ENCODE data around the gene YBX1. TPM values are rescaled to one million over a fixed set of nuclear protein-coding genes. Genes with fewer than 3 reads are reported as not detected.

Gene YBX1
- total and polyA plus RNA-seq, 2 of the 13 experiments (the other 11 are each of a cell fraction or from before 2014, with no cell fraction given), result 339 to 628 TPM

- TF ChIP-seq YY1 (IDR thresholded peaks at IDR 0.05; ENCODE audit: insufficient read depth, insufficient replicate concordance, low read depth, low read length) (peak; percentile 71), ATM (IDR thresholded peaks at IDR 0.05; ENCODE audit: borderline replicate concordance) (no peak), JUND (CRISPR knock-in tag; IDR thresholded peaks at IDR 0.05) (no peak), ZNF775 (CRISPR knock-in tag; IDR thresholded peaks at IDR 0.05; ENCODE audit: borderline replicate concordance) (no peak), ZNF780A (CRISPR knock-in tag; IDR thresholded peaks at IDR 0.05) (no peak), HDAC6 (IDR thresholded peaks at IDR 0.05; ENCODE audit: low read depth, low read length) (no peak), UBTF (CRISPR knock-in tag; IDR thresholded peaks at IDR 0.05) (0 out of 2 replicates have a peak, but pooled peaks have one; percentile 46), XBP1 (CRISPR knock-in tag; IDR thresholded peaks at IDR 0.05) (no peak), RNF2 (conservative IDR thresholded peaks at IDR 0.05; ENCODE audit: low read depth) (peak; percentile 80), ZNF761 (CRISPR knock-in tag; conservative IDR thresholded peaks at IDR 0.05) (peak; percentile 86), RARA (CRISPR knock-in tag; IDR thresholded peaks at IDR 0.05) (peak; percentile 8; the same call in 1 of the 2 replicates), ZNF18 (CRISPR knock-in tag; IDR thresholded peaks at IDR 0.05; ENCODE audit: insufficient replicate concordance) (no peak), CREB3 (CRISPR knock-in tag; IDR thresholded peaks at IDR 0.05) (no peak), HNF1A (IDR thresholded peaks at IDR 0.05; ENCODE audit: low read depth) (no peak), HNF1A (CRISPR knock-in tag; IDR thresholded peaks at IDR 0.05; ENCODE audit: borderline replicate concordance) (no peak), ZNF891 (CRISPR knock-in tag; IDR thresholded peaks at IDR 0.05) (0 out of 2 replicates have a peak, but pooled peaks have one; percentile 10), KAT8 (CRISPR knock-in tag; IDR thresholded peaks at IDR 0.05) (peak; percentile 89), GATAD1 (CRISPR knock-in tag; IDR thresholded peaks at IDR 0.05) (peak; percentile 77), HNRNPH1 (optimal IDR thresholded peaks at IDR 0.05; ENCODE audit: low read depth, low read length) (no peak)
These were observed at the start of gene YBX1 (continued) for GRCh38 chr1:42681741-42682483.

Data from HepG2 (cell line).